Caco-2 (cell line): ENCODE results near the gene ANO3. TPM values are rescaled to one million over a fixed set of nuclear protein-coding genes. Genes with fewer than 3 reads are reported as not detected.

Experiments used
- BruUV-seq: library from RNA; stranded (reverse); fragments of 400-500 nt; replicated peaks from 2 replicates; lab custom pipeline; 2021; lab: Mats Ljungman, UMichigan
- CTCF ChIA-PET: fragments of 300-600 bp; sonication (Branson Sonifier 250); formaldehyde crosslinking; loops from one replicate; lab custom pipeline; 2022; ENCODE audit warnings: antibody characterized with exemption; lab: Charles Lee
- POLR2A ChIA-PET: fragments of 300-600 bp; sonication (Branson Sonifier 250); formaldehyde crosslinking; loops from one replicate; lab custom pipeline; 2022; ENCODE audit warnings: antibody characterized with exemption; lab: Charles Lee
- DNase-seq, 2 experiments: peaks; one replicate each; pipeline versions ENCODE4 v3.0.0 to v3.0.0-alpha.2; 2020 to 2022
- H3K27me3 ChIP-seq: replicated peaks from 2 replicates; pipeline ENCODE4 v1.6.0; 2011; ENCODE audit warnings: low read length; ENCODE audit not compliant: control insufficient read depth, insufficient read depth
- H3K36me3 ChIP-seq: 2 replicates; pipeline ENCODE4 v1.5.1; 2011; ENCODE audit warnings: low read length; ENCODE audit not compliant: control insufficient read depth, insufficient read depth
- H3K4me1 ChIP-seq: fragments of 250-450 bp; sonication (Bioruptor Pico); 2 replicates; pipeline ENCODE4 v1.5.1; 2020; ENCODE audit warnings: mild to moderate bottlenecking
- H3K4me3 ChIP-seq: 2 replicates; pipeline ENCODE4 v1.5.1; 2011; ENCODE audit warnings: low read depth, mild to moderate bottlenecking, control low read depth, low read length
- H3K9me3 ChIP-seq: fragments of 250-450 bp; sonication (Bioruptor Pico); 2 replicates; pipeline ENCODE4 v1.5.1; 2020; ENCODE audit warnings: mild to moderate bottlenecking, moderate library complexity
- H3K27ac Mint-ChIP-seq: one replicate; pipeline ENCODE4 v1.8.0; 2022; ENCODE audit warnings: mixed read lengths; ENCODE audit not compliant: unreplicated experiment
- H3K27me3 Mint-ChIP-seq: one replicate; pipeline ENCODE4 v1.8.0; 2022; ENCODE audit warnings: mixed read lengths; ENCODE audit not compliant: insufficient read depth, unreplicated experiment
- H3K36me3 Mint-ChIP-seq: one replicate; pipeline ENCODE4 v1.8.0; 2022; ENCODE audit warnings: mild to moderate bottlenecking, mixed read lengths; ENCODE audit not compliant: insufficient read depth, unreplicated experiment
- H3K4me1 Mint-ChIP-seq: one replicate; pipeline ENCODE4 v1.8.0; 2022; ENCODE audit warnings: low read depth, mixed read lengths; ENCODE audit not compliant: unreplicated experiment
- H3K4me3 Mint-ChIP-seq: one replicate; pipeline ENCODE4 v1.8.0; 2022; ENCODE audit warnings: mild to moderate bottlenecking, moderate library complexity, mixed read lengths; ENCODE audit not compliant: unreplicated experiment
- H3K9me3 Mint-ChIP-seq: one replicate; pipeline ENCODE4 v1.8.0; 2022; ENCODE audit warnings: mixed read lengths; ENCODE audit not compliant: unreplicated experiment
- CTCF ChIP-seq, 2 experiments: fragments of 200-600 bp in 1 of 2; IDR thresholded peaks; 1 replicate in 1 of 2; 2 replicates in 1 of 2; pipeline versions ENCODE4 v1.5.1 to v1.8.0; 2011 to 2022; ENCODE audit warnings: antibody characterized with exemption in 1 of 2, control low read depth in 1 of 2, inconsistent platforms in 1 of 2, low read depth in 1 of 2, low read length in 1 of 2, mild to moderate bottlenecking in 1 of 2, moderate library complexity in 1 of 2; ENCODE audit not compliant: insufficient read depth in 1 of 2, severe bottlenecking in 1 of 2, unreplicated experiment in 1 of 2
- intact Hi-C: fragments of 100-400 bp; cut with micrococcal nuclease; formaldehyde crosslinking; loops from one replicate; pipeline ENCODE4 v1.10.0; 2022; ENCODE audit not compliant: unreplicated experiment
- total RNA-seq: library from RNA; stranded (reverse); gene quantifications from 2 replicates; pipeline ENCODE4 v1.2.3, GENCODE V29; 2022

ANO3 gene
- total RNA-seq, 1 experiment from 2014 or later = not detected

DNA sequence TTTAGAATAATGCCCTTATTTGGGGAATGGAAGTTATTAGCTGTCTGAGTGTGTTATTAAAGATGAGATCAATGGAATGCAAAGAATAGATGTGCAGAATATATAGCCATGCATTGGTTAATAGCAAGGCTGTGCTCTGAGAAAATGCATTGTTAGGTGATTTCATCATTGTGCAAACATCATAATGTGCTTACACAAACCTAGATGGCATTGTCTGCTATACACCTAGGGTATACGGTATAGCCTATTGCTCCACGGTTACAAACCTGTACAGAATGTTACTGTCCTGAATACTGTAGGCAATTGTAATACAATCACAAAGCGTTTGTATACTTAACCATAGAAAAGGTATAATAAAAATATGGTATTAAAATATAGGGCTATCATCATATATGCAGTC lies 364.4 kb downstream of the ANO3 start:
- H3K4me1 Mint-ChIP-seq = no peaks in the 10 kb centered on the region
- ChIA-PET POLR2A (no interaction called here), CTCF (no interaction called here)
- H3K36me3 Mint-ChIP-seq = no peaks in the 10 kb centered on the region
- no peaks in the 10 kb centered on the region for H3K9me3 Mint-ChIP-seq
- DNase-seq = no peak
- no peak overlapping the region for H3K27ac Mint-ChIP-seq
- no peak overlapping the region for H3K4me3 Mint-ChIP-seq
- Histone ChIP-seq H3K36me3 (no peaks in the 10 kb centered on the region), H3K4me1 (no peaks in the 10 kb centered on the region), H3K4me3 (no peak overlapping the region), H3K27me3 (no peaks in the 10 kb centered on the region), H3K9me3 (no peaks in the 10 kb centered on the region)
- BruUV-seq = no TSS peak
- intact Hi-C loops = no loop called here
- H3K27me3 Mint-ChIP-seq = no peaks in the 10 kb centered on the region
- TF ChIP-seq CTCF (IDR thresholded peaks at IDR 0.05; ENCODE audit: insufficient read depth in 1 of 2, low read depth in 1 of 2, low read length in 1 of 2, severe bottlenecking in 1 of 2, unreplicated experiment in 1 of 2) = no peak

DNA sequence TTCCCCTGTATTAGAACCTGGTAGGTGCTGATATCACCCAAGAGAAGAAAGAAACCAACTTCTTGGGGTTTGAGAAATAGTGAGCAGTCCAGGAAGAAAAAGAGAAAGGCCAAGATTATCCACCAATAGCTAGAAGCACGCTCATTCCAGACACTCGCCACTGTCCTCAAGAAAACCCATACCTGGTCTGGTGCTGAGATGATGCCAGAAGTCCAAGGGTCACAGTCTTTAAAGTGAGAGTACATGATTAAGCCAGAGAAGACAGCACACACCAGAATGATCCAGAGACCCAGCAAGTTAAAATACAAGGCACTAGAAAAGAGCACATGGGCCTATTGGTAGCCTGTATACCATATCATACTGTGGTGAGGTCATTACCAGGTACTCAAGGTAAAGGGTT lies 366.3 kb downstream of the ANO3 start:
- CTCF ChIA-PET = no interaction called here
- Mint-ChIP-seq H3K4me1 (no peaks in the 10 kb centered on the region), H3K36me3 (no peaks in the 10 kb centered on the region), H3K27me3 (no peaks in the 10 kb centered on the region), H3K9me3 (no peaks in the 10 kb centered on the region), H3K4me3 (no peak overlapping the region), H3K27ac (no peak overlapping the region)
- intact Hi-C loops = no loop called here
- H3K36me3 ChIP-seq = no peaks in the 10 kb centered on the region
- no peaks in the 10 kb centered on the region for H3K9me3 ChIP-seq
- DNase-seq = no peak
- H3K4me1 ChIP-seq = no peaks in the 10 kb centered on the region
- POLR2A ChIA-PET = no interaction called here
- TF ChIP-seq CTCF (IDR thresholded peaks at IDR 0.05; ENCODE audit: insufficient read depth in 1 of 2, low read depth in 1 of 2, low read length in 1 of 2, severe bottlenecking in 1 of 2, unreplicated experiment in 1 of 2) = no peak
- no TSS peak for BruUV-seq
- H3K27me3 ChIP-seq = no peaks in the 10 kb centered on the region
- H3K4me3 ChIP-seq = no peak overlapping the region

- BruUV-seq = no TSS peak
- DNase-seq = no peak
- H3K27me3 ChIP-seq = no peaks in the 10 kb centered on the region
- H3K4me1 ChIP-seq = no peaks in the 10 kb centered on the region
- H3K36me3 ChIP-seq = no peaks in the 10 kb centered on the region
- H3K9me3 ChIP-seq = no peaks in the 10 kb centered on the region
- Mint-ChIP-seq H3K36me3 (no peaks in the 10 kb centered on the region), H3K4me1 (peaks cover 5% of the 10 kb centered on the region), H3K4me3 (no peak overlapping the region), H3K9me3 (no peaks in the 10 kb centered on the region), H3K27me3 (no peaks in the 10 kb centered on the region), H3K27ac (no peak overlapping the region)
- ChIA-PET POLR2A (no interaction called here), CTCF (no interaction called here)
- H3K4me3 ChIP-seq = no peak overlapping the region
- intact Hi-C loops = no loop called here
- no peak for TF ChIP-seq CTCF (IDR thresholded peaks at IDR 0.05; ENCODE audit: insufficient read depth in 1 of 2, low read depth in 1 of 2, low read length in 1 of 2, severe bottlenecking in 1 of 2, unreplicated experiment in 1 of 2)
Measured at GRCh38 chr11:26700574-26701235, 368.8 kb downstream of the ANO3 start.
